ENCODE data around the gene OR52L1. TPM values are rescaled to one million over a fixed set of nuclear protein-coding genes. Genes with fewer than 3 reads are reported as not detected.

OR52L1 gene
- polyA plus RNA-seq, 5 donors: not detected

DNA sequence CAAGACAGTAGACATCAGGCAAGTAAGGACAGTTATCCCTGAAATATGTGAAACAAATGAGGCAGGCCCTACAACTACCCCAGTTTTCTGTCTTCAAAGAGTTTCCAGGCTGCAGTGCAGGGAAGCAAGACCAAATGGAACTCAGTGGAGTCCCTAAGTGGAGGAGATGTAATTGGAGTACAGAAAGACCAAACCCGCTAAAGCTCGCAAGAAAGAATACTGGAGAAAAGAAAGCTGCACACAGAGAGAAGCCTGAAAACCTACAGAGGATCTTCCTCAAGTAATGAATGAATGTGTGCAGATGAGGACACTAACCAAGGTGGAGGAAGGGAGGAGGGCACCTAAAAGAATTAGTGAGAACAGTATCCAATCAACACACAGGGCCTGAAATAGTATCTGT, 46.0 kb downstream of the OR52L1 start:
- no peak for DNase-seq

DNA sequence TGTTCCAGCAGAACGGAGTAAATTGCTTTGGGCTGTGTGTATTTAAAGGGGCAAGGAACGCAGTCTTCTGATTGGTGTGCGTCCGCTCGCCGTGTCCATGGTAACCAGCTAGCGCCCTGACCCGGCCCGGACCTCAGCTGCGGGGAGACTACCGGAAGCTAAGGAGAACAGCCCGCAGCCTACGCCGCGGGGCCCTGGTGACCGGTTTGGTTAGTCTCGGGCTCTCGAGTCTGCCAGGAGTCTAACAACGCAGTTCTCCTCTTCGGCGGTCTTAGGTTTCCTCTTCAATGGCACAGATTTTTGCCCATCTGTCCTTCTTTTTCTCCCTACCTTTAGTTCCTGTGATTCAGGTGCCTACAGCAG, 48.2 kb downstream of the OR52L1 start:
- peak; percentile 6 to 14 for DNase-seq

DNA sequence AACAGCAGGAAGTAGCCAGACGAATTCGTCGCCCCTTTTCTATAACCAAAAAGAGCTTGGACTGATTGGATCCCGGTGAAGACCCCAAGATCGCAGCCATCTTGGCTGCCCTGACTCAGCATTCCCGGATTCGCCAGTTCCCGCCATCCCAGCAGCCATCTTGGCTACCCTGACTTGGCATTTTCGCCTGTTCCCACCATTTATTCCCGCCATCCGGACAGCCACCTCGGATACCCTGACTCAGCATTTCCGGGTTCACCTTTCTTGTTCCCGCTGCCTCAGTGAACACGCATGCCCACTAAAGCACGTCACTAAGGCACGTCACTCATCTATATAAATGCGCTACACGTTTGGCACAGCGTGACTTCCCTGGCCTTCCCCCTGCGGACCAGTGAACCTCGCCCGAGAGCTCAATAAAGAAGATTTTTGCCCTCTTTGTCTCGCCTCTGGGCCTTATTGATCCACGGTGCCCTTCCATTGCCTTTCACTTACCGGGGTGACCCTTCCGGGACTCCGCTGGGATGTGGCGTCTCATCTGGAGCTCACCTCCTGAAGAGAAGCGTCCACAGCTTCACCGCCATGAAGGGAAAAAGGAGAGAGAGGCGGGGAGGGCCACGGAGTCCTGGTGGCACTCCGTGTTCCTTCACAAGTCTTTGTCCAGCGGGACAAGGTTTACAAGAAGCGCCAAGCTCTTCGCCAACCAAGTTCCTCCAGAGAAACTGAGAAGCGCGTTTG, 48.8 kb downstream of the OR52L1 start:
- DNase-seq: no peak

Other genes starting within 250 kb of the OR52L1 start
- gene OR52N4, start 232.7 kb downstream of the OR52L1 start, polyA plus RNA-seq (ENCODE audit: insufficient read depth in 1 of 5, insufficient read length in 5 of 5, low replicate concordance in 1 of 5): under 1 TPM in 1 of 5 donors, not detected in 4; 0.19 TPM
- not detected for gene OR52N5, start 203.6 kb downstream of the OR52L1 start, polyA plus RNA-seq (ENCODE audit: insufficient read depth in 1 of 5, insufficient read length in 5 of 5, low replicate concordance in 1 of 5)
- gene OR52N1, start 195.7 kb downstream of the OR52L1 start, polyA plus RNA-seq (ENCODE audit: insufficient read depth in 1 of 5, insufficient read length in 5 of 5, low replicate concordance in 1 of 5): not detected
- gene OR52N2, start 178.1 kb downstream of the OR52L1 start, polyA plus RNA-seq (ENCODE audit: insufficient read depth in 1 of 5, insufficient read length in 5 of 5, low replicate concordance in 1 of 5): under 1 TPM in 1 of 5 donors, not detected in 4; 0.15 TPM
- gene OR52E6, start 145.1 kb downstream of the OR52L1 start, polyA plus RNA-seq (ENCODE audit: insufficient read depth in 1 of 5, insufficient read length in 5 of 5, low replicate concordance in 1 of 5): not detected
- not detected for gene OR52E8, start 129.3 kb downstream of the OR52L1 start, polyA plus RNA-seq (ENCODE audit: insufficient read depth in 1 of 5, insufficient read length in 5 of 5, low replicate concordance in 1 of 5)
- not detected for gene OR52E4, start 106.4 kb downstream of the OR52L1 start, polyA plus RNA-seq (ENCODE audit: insufficient read depth in 1 of 5, insufficient read length in 5 of 5, low replicate concordance in 1 of 5)
- not detected for gene OR52E5, start 93.8 kb downstream of the OR52L1 start, polyA plus RNA-seq (ENCODE audit: insufficient read depth in 1 of 5, insufficient read length in 5 of 5, low replicate concordance in 1 of 5)
- not detected for gene OR56A3, start 44.7 kb downstream of the OR52L1 start, polyA plus RNA-seq (ENCODE audit: insufficient read depth in 1 of 5, insufficient read length in 5 of 5, low replicate concordance in 1 of 5)
- not detected for gene OR56A5, start 18.5 kb downstream of the OR52L1 start, polyA plus RNA-seq (ENCODE audit: insufficient read depth in 1 of 5, insufficient read length in 5 of 5, low replicate concordance in 1 of 5)
- under 1 TPM in 4 of 5 donors, not detected in 1; 0.04 to 0.13 (median 0.05) TPM for gene OR56A4, start 20.0 kb upstream of the OR52L1 start, polyA plus RNA-seq (ENCODE audit: insufficient read depth in 1 of 5, insufficient read length in 5 of 5, low replicate concordance in 1 of 5)
- gene OR56A1, start 43.8 kb upstream of the OR52L1 start, polyA plus RNA-seq (ENCODE audit: insufficient read depth in 1 of 5, insufficient read length in 5 of 5, low replicate concordance in 1 of 5): not detected
- under 1 TPM in 2 of 5 donors, not detected in 3; 0.13 to 0.29 TPM for gene OR56B4, start 120.7 kb upstream of the OR52L1 start, polyA plus RNA-seq (ENCODE audit: insufficient read depth in 1 of 5, insufficient read length in 5 of 5, low replicate concordance in 1 of 5)
- not detected for gene OR52B2, start 183.3 kb upstream of the OR52L1 start, polyA plus RNA-seq (ENCODE audit: insufficient read depth in 1 of 5, insufficient read length in 5 of 5, low replicate concordance in 1 of 5)
- under 1 TPM in 1 of 5 donors, not detected in 4; 0.22 TPM for gene OR52W1, start 212.2 kb upstream of the OR52L1 start, polyA plus RNA-seq (ENCODE audit: insufficient read depth in 1 of 5, insufficient read length in 5 of 5, low replicate concordance in 1 of 5)
- 1 to 10 TPM in 3 of 5 donors, under 1 TPM in 2; 0.60 to 1.8 (median 1.1) TPM for gene C11orf42, start 218.6 kb upstream of the OR52L1 start, polyA plus RNA-seq (ENCODE audit: insufficient read depth in 1 of 5, insufficient read length in 5 of 5, low replicate concordance in 1 of 5)
- 10 to 100 TPM; 45.8 to 65.5 (median 60.2) TPM for gene FHIP1B, start 247.7 kb upstream of the OR52L1 start, polyA plus RNA-seq (ENCODE audit: insufficient read depth in 1 of 5, insufficient read length in 5 of 5, low replicate concordance in 1 of 5)